HPDE6-E6E7 (cell line): Measurements from ENCODE around the gene MICAL2.
A peak's percentile ranks its signal among the peaks of the same experiment; 100 is the strongest.

Source experiments
- DNase-seq: peaks from one replicate; pipeline ENCODE4 v3.0.0; 2011; ENCODE audit warnings: missing footprints; ENCODE audit errors: extremely low spot score

The MICAL2 gene, protein sequence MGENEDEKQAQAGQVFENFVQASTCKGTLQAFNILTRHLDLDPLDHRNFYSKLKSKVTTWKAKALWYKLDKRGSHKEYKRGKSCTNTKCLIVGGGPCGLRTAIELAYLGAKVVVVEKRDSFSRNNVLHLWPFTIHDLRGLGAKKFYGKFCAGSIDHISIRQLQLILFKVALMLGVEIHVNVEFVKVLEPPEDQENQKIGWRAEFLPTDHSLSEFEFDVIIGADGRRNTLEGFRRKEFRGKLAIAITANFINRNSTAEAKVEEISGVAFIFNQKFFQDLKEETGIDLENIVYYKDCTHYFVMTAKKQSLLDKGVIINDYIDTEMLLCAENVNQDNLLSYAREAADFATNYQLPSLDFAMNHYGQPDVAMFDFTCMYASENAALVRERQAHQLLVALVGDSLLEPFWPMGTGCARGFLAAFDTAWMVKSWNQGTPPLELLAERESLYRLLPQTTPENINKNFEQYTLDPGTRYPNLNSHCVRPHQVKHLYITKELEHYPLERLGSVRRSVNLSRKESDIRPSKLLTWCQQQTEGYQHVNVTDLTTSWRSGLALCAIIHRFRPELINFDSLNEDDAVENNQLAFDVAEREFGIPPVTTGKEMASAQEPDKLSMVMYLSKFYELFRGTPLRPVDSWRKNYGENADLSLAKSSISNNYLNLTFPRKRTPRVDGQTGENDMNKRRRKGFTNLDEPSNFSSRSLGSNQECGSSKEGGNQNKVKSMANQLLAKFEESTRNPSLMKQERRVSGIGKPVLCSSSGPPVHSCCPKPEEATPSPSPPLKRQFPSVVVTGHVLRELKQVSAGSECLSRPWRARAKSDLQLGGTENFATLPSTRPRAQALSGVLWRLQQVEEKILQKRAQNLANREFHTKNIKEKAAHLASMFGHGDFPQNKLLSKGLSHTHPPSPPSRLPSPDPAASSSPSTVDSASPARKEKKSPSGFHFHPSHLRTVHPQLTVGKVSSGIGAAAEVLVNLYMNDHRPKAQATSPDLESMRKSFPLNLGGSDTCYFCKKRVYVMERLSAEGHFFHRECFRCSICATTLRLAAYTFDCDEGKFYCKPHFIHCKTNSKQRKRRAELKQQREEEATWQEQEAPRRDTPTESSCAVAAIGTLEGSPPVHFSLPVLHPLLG

DNA sequence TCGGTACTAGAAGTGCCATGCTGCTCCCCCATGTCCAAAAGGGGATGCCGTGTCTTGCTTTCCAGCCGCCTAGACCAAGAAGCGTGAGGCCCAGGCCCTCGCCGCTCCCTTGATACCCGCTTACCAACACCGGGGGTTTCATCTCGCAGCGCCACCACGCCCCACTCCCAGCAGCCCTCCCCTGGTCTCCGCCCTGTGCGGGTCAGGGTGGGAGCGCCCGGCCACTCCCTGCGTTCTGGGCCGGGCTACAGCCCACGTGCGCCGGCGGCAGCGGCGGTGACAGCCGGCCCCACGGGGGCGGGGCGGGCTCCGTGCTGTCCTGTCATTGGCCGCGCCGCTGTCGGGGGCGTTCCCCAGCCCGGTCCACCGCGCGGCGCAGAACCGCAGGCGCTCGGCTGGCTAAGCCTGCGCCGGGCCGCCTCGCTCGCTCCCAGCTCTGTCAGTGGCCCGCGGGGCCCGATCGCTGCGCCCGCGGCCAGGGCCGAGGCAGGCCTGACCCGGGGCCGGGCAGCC lies at the start of gene MICAL2:
Gene MICAL2 (plus strand): TSS at position 390 of the 513 bp plus-strand sequence. CDS start 51,566 bp downstream, outside the sequence.
- DNase-seq = peak; percentile 94

DNA sequence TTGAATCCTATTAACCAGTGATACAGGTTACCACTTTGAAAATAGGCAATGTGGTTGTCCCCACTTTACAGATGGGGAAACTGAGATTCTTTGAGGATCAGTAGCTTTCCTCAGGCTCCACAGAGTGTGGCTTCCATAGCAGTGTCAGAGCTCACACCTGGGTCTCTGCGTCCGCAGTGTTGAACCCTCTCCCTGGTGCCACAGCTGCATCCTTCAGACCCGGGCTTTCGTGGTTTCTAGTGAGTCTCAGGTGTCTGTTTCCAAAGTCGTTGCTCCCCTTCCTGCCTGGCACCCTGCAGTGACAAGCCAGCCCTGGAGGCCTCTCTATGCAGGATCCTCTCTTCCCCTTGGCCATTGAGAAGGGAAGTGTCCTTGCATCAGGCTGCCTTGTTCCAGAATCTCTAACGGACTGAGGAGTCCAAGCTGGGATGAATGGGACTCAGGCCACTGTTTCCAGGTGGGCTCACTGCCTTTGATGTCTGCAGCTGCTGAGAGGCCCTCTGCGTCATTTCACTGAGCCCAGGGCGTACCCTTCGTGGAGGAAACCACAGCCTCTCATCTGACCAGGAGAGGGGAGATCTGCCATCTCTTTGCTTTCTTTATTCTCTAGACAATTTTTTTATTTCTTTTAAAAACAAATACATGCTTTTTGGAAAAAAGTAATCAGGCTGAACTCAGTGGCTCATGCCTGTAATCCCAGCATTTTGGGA lies 48.4 kb upstream of the MICAL2 start:
- no peak for DNase-seq

DNA sequence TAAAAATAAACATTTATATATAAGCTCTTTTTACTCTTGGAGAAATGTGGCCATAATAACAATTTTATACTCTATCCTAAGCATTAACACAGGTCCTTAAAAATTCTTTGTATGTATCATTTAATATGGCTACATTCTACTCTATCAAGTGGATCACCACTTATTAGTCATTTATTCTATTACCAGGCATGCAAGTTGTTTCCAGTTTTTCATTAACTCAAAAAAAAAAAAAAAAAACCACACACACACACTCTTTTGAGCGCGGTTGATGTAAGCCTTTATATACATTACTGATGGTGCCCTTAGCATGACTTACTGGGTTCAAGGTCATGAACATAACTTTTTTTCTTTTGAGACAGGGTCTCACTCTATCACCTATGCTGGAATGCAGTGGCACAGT lies 47.1 kb upstream of the MICAL2 start:
- no peak for DNase-seq

DNA sequence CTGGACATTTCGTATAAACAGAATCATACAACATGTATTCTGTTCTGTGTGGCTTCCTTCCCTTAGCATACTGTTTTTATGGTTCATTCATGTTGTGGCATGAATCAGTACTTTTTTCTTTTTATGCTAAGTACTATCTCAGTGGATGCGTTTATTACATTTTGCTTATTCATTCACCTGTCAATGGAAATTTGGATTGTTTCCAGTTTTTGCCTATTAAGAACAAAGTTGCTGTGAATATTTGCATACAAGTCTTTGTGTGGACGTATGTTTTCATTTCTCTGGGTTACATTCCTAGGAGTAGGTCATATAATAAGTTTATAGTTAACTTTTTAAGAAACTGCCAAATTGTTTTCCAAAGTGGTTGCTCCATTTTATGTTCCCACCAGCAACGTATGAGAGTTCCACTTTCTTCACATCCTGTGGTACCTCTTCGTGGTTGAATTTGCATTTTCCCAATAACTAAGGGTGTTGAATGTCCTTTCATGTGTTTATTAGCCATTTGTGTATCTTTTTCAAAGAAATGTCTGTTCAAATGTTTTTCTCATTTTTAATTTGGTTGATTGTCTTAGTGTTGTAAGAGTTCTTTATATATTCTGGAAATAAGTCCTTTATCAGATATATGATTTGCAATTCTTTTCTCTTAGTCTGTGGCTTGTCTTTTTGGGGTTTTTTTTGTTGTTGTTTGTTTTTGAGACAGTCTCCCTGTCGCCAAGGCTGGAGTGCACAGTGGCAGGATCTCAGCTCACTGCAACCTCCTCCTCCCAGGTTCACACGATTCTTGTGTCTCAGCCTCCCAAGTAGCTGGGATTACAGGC lies 46.0 kb upstream of the MICAL2 start:
- DNase-seq = no peak

DNA sequence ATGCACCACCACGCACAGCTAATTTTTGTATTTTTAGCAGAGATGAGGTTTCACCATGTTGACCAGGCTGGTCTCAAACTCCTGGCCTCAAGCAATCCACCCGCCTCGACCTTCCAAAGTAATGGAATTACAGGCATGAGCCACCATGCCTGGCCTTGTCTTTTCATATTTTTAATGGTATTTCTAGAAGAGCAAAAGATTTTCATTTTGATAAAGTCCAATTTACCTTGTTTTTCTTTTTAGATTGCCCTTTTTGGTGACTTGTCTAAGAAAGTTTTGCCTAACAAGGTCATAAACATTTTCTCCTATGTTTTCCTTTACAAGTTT lies 45.5 kb upstream of the MICAL2 start:
- DNase-seq = no peak

DNA sequence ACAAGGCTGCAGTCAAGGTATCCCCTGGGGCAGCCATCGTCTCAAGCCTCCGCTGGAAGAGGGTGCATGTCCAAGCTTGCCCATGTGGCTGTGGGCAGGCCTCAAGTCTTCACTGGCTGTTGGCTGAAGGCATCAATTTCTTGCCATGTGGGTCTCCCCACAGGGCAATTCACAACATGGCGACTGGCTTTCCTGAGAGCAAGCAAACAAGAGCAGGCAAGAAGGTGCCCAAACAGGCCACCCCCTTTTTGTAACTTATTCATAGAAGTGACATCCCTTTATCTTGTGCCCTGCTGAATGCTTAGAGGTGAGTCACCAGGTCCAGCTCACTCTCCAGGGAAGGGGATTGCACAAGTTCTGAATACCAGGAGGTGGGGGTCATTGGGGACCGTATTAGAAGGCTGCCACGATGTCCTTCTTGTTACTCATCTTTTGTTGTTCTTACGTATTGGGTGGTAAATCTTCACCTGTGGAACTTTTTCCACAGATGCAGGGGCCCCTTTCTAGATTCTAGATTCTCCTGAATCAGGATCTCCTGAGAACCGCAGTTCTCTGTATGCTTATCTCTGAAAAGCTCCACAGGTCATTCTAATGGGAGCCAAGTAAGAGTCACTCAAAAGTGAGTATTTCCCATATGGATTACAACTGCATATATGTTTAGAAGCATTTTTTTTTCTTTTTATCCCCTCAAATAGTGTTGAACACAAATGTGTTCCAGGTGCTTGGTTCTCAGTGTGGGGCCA lies 44.2 kb upstream of the MICAL2 start:
- DNase-seq = peak; percentile 80

DNA sequence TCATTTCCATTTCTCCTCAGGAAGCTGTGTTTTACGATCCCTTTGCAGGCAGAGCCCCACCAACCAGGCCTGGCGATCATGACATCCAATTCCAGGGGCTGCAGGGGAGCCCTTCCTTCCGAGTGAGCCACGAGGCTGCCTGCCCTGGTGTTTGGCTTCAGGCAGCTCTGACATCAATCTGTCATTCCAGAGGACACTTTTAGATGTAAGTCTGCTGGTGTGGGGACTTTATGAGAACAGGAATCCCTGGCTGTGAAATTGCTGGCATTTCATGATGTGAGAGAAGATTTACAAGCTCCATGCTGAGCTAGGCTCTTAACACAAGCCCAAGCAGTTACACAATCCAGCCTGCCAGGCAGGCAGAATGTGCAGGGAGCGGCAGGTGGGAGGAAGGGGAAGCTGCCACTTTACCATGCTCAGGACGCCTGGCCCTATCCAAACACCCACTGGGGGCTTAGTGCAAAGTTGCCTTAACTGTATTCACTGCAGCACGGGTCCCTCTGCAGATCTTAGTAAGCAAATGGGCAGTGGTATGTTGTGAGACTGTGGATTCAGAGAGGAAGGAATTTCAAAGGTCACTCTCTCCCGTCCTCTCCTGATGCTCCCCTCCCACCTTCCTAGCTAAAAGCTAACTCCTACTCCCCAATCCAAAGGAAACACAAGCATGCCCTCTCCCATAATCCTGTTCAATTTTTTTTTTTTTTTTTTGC lies 43.4 kb upstream of the MICAL2 start:
- no peak for DNase-seq

DNA sequence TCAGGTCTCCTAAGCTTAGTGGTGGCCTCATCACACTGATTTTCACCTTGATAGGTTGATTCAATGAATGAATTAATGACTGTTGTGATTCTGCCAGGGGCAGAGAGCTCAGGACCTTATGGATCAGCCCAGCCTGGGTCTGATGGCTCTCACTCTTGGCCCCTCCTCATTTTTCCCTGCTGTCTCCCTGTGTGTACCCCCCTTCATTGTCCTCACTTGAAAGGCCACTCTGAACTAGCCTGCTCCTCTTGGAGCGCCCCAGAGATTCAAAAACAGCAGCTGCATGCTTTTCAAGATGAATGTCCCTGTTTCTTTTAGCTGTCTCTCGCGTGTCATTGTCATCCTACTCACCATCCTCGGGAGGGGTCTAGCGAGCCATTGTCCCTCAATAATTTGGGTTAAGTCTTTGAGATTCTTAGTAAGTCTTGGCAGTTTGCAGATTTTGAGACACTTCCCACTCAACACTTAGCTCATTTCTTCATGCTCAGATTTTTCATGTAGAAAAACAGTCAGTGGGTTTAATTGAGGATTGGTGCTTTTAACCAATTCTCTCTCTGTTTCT lies 42.5 kb upstream of the MICAL2 start:
- DNase-seq = no peak

DNA sequence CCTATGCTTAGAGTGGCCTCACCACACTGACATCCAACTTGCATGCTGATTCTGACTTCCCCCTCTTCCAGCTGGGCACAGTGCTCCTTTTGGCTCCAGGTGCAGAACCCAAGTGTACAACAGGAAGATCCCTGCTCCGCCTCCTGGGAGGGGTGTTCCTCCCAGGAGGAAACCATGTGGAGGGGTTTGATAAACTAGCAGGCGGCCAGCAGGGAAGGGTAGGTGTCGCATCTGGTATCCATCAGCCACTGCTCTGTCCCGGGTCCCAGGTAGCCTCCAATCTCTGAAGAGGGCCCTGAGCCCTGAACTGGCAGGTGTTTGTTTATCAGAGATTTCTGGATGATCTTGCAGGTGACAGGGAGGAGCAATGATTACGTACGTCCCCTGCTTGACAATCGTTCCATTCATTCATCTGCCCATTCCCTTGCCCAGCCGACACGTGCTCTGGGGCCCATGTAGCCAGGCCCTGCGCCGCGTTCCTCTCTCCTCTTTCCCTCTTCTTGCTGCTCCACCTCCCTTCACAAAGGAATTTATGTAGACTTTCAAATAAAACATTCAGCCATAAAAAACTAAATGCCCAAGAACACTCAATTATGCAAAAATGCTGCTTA lies 41.2 kb upstream of the MICAL2 start:
- DNase-seq = no peak

DNA sequence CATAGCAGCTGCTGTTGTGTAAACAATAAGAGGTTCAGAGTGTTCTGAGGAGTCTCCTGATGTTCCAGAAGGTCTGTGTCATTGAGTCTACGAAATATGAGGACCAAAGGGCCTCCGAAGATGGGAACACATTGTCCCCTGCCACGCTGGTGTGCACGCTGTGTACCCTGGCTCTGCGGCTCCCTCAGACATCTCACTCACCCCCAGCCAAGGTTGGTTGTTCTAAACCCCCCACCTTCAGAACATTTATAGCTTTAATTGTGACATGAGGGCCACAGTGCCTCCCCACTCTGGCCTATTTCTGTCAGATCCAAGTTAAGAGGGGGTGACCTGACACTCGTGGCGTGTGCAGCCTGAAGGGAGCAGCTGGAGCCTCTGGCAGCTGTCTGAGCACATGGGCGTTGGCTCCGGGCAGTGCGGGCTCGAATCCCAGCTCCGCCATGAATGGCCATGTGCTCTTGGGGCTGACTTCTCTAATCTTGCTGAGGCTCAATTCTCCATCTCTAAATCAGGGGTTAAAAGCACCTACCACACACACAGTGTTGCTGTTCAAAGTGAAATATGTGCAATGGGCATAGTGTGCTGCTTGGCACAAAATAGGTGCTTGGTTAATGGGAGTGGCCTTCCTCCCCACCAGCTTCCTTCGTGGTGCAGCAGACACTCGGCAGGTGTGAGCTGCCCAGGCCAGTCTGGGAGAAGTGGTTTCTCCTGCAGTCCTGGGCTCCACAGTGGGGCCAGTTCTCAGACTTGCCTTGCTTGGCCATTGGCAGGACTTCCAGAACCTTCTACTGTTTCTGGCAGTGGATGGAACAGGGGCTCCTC lies 39.7 kb upstream of the MICAL2 start:
- DNase-seq = no peak

DNA sequence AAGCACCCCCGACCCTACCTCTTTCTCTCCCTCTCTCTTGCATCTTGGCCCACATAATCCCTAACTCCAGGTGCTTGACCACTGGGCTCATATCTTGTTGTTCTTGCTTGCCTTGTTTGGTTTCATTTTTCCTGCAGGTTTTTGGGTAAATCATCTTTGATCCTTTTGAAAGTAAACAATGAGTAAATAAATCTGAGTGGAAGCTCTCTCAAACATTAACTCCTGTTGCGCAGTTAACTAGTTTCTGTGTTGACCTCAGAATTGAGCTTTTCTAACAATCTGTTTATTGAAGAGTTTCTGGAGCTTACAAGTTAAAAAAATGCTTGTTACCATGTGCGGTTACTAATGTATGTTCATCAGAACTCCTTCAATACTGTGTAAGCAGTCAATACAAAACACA lies 38.8 kb upstream of the MICAL2 start:
- DNase-seq = no peak

DNA sequence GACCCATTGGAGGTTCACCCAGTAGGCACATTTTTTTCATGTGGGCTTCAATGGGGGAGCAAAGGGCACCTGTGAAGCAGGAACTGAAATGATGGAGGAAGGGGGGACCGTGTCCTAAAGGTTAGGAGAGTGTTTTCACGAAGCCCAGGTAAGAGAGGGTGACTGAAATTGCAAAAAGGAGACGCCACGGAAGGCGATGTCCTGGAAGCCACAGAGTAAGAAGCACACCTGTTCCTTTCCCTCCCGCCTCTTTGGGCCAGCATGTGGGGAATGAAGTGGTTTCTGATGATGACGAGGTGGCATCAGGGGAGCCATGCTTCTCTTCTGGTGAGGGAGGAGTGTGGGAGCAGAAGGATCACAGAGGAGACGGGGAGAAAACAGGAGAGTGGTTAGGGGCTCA lies 37.0 kb upstream of the MICAL2 start:
- no peak for DNase-seq

DNA sequence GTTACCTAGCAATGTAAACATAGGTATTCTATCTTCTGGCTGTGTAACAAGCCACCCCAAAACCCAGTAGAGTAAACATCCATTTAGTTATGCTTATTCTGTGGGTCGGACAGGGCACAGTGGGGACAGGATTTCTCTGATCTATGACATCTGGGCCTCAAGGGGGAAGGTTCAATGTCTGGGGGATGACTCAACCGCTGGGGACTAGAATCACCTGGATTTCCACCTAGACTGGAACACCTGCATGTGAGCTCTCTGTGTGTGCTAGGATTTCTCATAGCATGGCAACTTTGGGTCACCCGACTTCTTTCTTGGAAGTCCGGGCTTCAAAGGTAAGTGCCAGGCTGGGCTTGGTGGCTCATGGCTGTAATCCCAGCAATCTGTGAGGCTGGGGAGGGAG lies 36.5 kb upstream of the MICAL2 start:
- no peak for DNase-seq

DNA sequence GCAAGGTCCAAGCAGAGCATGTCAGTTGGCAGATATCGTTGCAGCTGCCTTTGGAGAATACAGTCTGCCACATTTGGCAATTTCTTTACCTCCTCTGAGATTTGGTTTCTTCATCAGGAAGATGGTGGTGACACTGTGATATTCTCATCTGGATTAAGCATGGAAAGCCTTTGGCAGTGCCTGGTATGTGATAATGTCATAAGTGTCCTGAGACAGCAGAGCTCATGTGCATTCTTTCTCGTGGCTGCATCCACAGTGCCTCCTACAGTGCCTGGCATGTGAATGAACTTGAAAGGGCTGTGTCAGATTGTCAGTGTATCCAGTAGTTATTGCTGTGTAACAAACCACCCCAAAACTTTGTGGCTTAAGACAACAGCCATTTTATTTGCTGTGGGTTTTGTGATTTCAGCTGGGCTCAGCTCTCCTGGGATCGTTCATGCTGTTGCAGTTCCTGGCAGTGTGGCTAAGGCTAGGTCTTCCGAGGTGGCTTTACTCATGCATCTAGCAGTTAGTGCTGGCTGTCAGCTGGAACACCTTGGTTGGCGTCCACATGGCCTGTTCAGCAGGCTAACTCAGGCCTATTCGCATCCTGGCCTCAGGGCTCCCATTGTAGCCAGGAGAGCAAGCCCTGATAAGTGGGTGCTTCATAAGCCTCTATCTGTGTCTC lies 35.7 kb upstream of the MICAL2 start:
- DNase-seq = no peak

DNA sequence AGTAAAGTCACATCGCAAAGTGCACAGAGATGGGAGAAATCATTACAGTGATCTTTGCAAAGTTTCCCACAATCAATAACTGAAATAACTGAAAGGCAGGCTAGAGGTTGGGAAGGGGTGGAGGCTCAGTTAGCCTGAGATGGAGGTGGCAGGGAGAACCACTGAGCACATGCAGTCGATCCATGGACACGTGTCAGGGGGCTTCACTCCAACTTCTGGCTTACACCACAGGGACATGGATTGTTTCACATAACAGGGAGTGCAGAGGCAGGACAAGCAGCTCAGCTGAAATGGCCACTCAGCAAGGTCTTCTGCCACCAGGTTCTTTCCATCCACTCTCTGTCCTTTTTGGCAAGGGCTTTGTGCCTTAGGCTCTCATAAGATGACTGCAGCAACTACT lies 35.1 kb upstream of the MICAL2 start:
- no peak for DNase-seq

DNA sequence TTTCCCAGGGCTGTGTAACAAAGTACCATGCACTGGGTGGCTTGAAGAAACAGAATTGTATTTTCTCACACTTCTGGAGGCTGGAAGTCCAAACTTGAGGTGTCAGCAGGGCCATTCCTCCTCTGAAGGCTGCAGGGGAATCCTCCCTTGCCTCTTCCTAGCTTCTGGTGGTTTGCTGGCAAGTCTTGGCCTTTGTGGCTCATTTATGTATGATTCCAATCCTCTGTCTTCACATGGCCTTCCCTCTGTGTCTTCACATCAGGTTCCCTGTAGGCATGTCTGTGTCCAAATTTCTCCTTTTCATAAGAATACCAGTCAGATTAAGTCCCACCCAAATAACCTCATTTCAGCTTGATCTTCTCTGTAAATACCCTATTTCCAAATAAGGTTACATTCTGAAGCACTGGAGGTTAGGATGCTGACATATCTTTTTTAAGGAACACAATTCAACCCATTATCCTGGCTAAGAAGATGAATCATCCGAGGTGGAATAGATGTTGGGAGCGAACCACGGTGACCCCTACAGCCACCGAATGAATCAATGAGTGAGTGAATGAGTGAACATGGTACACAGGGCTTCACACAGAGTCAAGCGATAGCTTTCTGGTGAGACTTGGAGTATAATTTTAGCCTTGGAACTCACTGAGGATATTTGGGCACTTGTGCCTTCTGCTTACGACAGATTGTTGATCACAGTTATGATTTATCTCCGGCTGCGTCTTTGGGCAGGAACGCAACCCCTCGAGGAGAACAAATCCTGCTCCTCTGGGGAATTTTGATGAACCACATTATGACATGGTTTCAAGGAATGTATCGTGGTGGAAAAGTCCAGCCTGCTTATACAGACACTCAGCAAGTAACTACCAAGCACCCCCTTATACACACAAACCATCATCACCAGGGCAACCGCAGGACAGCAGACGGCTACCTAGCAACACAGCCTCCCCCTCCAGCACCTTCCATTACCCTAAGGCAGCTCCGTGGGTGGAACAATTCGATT lies 34.3 kb upstream of the MICAL2 start:
- no peak for DNase-seq
